Type B pancreatic cell (in vitro differentiated cells): ENCODE measurements around the gene LRRC71. TPM values are rescaled to one million over a fixed set of nuclear protein-coding genes. Genes with fewer than 3 reads are reported as not detected.

Experiments
- DNase-seq: peaks from one replicate; pipeline ENCODE4 v3.0.0; 2021; ENCODE audit warnings: mixed read lengths; ENCODE audit not compliant: unreplicated experiment; ENCODE audit errors: extremely low spot score
- H3K27ac Mint-ChIP-seq: 2 replicates; pipeline ENCODE4 v1.8.0; 2021; ENCODE audit warnings: mild to moderate bottlenecking, mixed read lengths
- H3K27me3 Mint-ChIP-seq: 2 replicates; pipeline ENCODE4 v1.8.0; 2021; ENCODE audit warnings: mixed read lengths
- H3K36me3 Mint-ChIP-seq: 2 replicates; pipeline ENCODE4 v1.8.0; 2021; ENCODE audit warnings: mixed read lengths
- H3K4me1 Mint-ChIP-seq: one replicate; pipeline ENCODE4 v1.8.0; 2021; ENCODE audit warnings: mixed read lengths; ENCODE audit not compliant: unreplicated experiment
- H3K4me3 Mint-ChIP-seq: 2 replicates; pipeline ENCODE4 v1.8.0; 2021; ENCODE audit warnings: mild to moderate bottlenecking, mixed read lengths
- H3K9me3 Mint-ChIP-seq: 2 replicates; pipeline ENCODE4 v1.8.0; 2021; ENCODE audit warnings: mixed read lengths
- CTCF ChIP-seq: fragments of 200-600 bp; sonication (generic); conservative IDR thresholded peaks from 2 replicates; pipeline ENCODE4 v1.5.0; 2021; ENCODE audit warnings: antibody characterized with exemption, mild to moderate bottlenecking
- total RNA-seq: library from RNA; stranded (reverse); gene quantifications from 2 replicates; pipeline ENCODE4 v1.2.1, GENCODE V29; 2021; ENCODE audit warnings: low replicate concordance

LRRC71 gene
- total RNA-seq, 1 donor from 2014 or later = 0.58 TPM

- peaks cover 37% of the 10 kb centered on the region for H3K36me3 Mint-ChIP-seq
- H3K9me3 Mint-ChIP-seq = no peaks in the 10 kb centered on the region
- DNase-seq = no peak
- no peak overlapping the region for H3K4me3 Mint-ChIP-seq
- no peak overlapping the region for H3K27ac Mint-ChIP-seq
- H3K4me1 Mint-ChIP-seq = peaks cover 4% of the 10 kb centered on the region
- TF ChIP-seq CTCF = no peak
- no peaks in the 10 kb centered on the region for H3K27me3 Mint-ChIP-seq
Observed at GRCh38 chr1:156957634-156958033, 37.2 kb downstream of the LRRC71 start.

- Mint-ChIP-seq H3K4me1 (peaks cover 6% of the 10 kb centered on the region), H3K27me3 (no peaks in the 10 kb centered on the region), H3K4me3 (no peak overlapping the region), H3K9me3 (no peaks in the 10 kb centered on the region), H3K27ac (no peak overlapping the region), H3K36me3 (peaks cover 42% of the 10 kb centered on the region)
- no peak for DNase-seq
- TF ChIP-seq CTCF = no peak
Observed at GRCh38 chr1:156958247-156958714, 37.8 kb downstream of the LRRC71 start.

- H3K4me1 Mint-ChIP-seq = peaks cover 16% of the 10 kb centered on the region
- H3K4me3 Mint-ChIP-seq = no peak overlapping the region
- H3K27me3 Mint-ChIP-seq = no peaks in the 10 kb centered on the region
- peaks cover 50% of the 10 kb centered on the region for H3K36me3 Mint-ChIP-seq
- no peak overlapping the region for H3K27ac Mint-ChIP-seq
- no peaks in the 10 kb centered on the region for H3K9me3 Mint-ChIP-seq
- DNase-seq = no peak
- no peak for TF ChIP-seq CTCF
Observed at GRCh38 chr1:156959414-156959813, 39.0 kb downstream of the LRRC71 start.

GRCh38 chr1:156959925-156960324, 39.5 kb downstream of the LRRC71 start:
- Mint-ChIP-seq H3K4me1 (peaks cover 16% of the 10 kb centered on the region), H3K27ac (no peak overlapping the region), H3K27me3 (no peaks in the 10 kb centered on the region), H3K9me3 (no peaks in the 10 kb centered on the region), H3K36me3 (peaks cover 48% of the 10 kb centered on the region), H3K4me3 (no peak overlapping the region)
- DNase-seq = no peak
- no peak for TF ChIP-seq CTCF

- Mint-ChIP-seq H3K36me3 (peaks cover 52% of the 10 kb centered on the region), H3K4me3 (no peak overlapping the region), H3K27me3 (no peaks in the 10 kb centered on the region), H3K27ac (no peak overlapping the region), H3K4me1 (peaks cover 16% of the 10 kb centered on the region), H3K9me3 (no peaks in the 10 kb centered on the region)
- DNase-seq = no peak
- TF ChIP-seq CTCF = peak; percentile 37
Observed at GRCh38 chr1:156961709-156962108, 41.3 kb downstream of the LRRC71 start.

GRCh38 chr1:156963621-156964020, 43.2 kb downstream of the LRRC71 start:
- Mint-ChIP-seq H3K4me1 (peaks cover 12% of the 10 kb centered on the region), H3K27me3 (no peaks in the 10 kb centered on the region), H3K27ac (no peak overlapping the region), H3K9me3 (no peaks in the 10 kb centered on the region), H3K36me3 (peaks cover 44% of the 10 kb centered on the region), H3K4me3 (no peak overlapping the region)
- TF ChIP-seq CTCF = no peak
- no peak for DNase-seq
